ENCODE results near the gene RAP2B. TPM values are rescaled to one million over a fixed set of nuclear protein-coding genes. Genes with fewer than 3 reads are reported as not detected.
"Not testable (repeated sequence)": the region's sequence is repeated elsewhere in the genome, so short reads cannot be mapped to it uniquely, and the experiment has no call there.

RAP2B gene
- total RNA-seq, result 10 to 100 TPM in 1 of 4 donors, 1 to 10 TPM in 3; 1.8 to 20.5 (median 8.6) TPM

- peak in 1 of 4 experiments; percentile 23 for TF ChIP-seq CTCF (IDR thresholded peaks at IDR 0.05)
- TF ChIP-seq POLR2A (IDR thresholded peaks at IDR 0.05), result peak; percentile 96 to 99
- Histone ChIP-seq H3K9me3 (no peaks in the 10 kb centered on the region), H3K27me3 (no peaks in the 10 kb centered on the region), H3K36me3 (no peaks in the 10 kb centered on the region), H3K4me3 (peak within 1 kb of the TSS; percentile 56 to 78), H3K4me1 (no peaks in the 10 kb centered on the region), H3K27ac (peak within 1 kb of the TSS; percentile 92 to 93)
- intact Hi-C loops (cut with DNase I; ENCODE audit: low total_unique reads), result no loop called here
- peak; percentile 97 to 98 for DNase-seq
These were observed at the start of gene RAP2B for GRCh38 chr3:153161714-153162512. Gene RAP2B (plus strand): TSS chr3:153162226. CDS start chr3:153162694, 468 bp downstream.

GRCh38 chr3:153113541-153113940 is 48.5 kb upstream of the RAP2B start:
- intact Hi-C loops (cut with DNase I; ENCODE audit: low total_unique reads), result no loop called here
- H3K4me3 ChIP-seq, result no peak overlapping the region
- DNase-seq, result no peak
- no peak overlapping the region for H3K27ac ChIP-seq
- TF ChIP-seq POLR2A (IDR thresholded peaks at IDR 0.05), result no peak
- H3K36me3 ChIP-seq, result no peaks in the 10 kb centered on the region
- no peaks in the 10 kb centered on the region for H3K27me3 ChIP-seq
- H3K9me3 ChIP-seq, result no peaks in the 10 kb centered on the region
- no peaks in the 10 kb centered on the region for H3K4me1 ChIP-seq

GRCh38 chr3:153114270-153114669 is 47.8 kb upstream of the RAP2B start:
- H3K27me3 ChIP-seq; H3K4me1 ChIP-seq; intact Hi-C loops (cut with DNase I; ENCODE audit: low total_unique reads); H3K27ac ChIP-seq; DNase-seq; H3K4me3 ChIP-seq; H3K36me3 ChIP-seq; H3K9me3 ChIP-seq: not testable (repeated sequence)

- DNase-seq, result no peak
- H3K36me3 ChIP-seq, result no peaks in the 10 kb centered on the region
- H3K4me3 ChIP-seq, result no peak overlapping the region
- no peaks in the 10 kb centered on the region for H3K27me3 ChIP-seq
- intact Hi-C loops (cut with DNase I; ENCODE audit: low total_unique reads), result no loop called here
- no peaks in the 10 kb centered on the region for H3K4me1 ChIP-seq
- TF ChIP-seq CTCF (IDR thresholded peaks at IDR 0.05), result no peak
- TF ChIP-seq POLR2A (IDR thresholded peaks at IDR 0.05), result no peak
- no peaks in the 10 kb centered on the region for H3K9me3 ChIP-seq
- no peak overlapping the region for H3K27ac ChIP-seq
These were observed 46.7 kb upstream of the RAP2B start for GRCh38 chr3:153115326-153115725.

GRCh38 chr3:153127788-153128187 is 34.2 kb upstream of the RAP2B start:
- TF ChIP-seq CTCF (IDR thresholded peaks at IDR 0.05) (no peak), POLR2A (IDR thresholded peaks at IDR 0.05) (no peak)
- intact Hi-C loops (cut with DNase I; ENCODE audit: low total_unique reads), result no loop called here
- H3K27me3 ChIP-seq, result no peaks in the 10 kb centered on the region
- DNase-seq, result no peak
- H3K4me3 ChIP-seq, result no peak overlapping the region
- no peaks in the 10 kb centered on the region for H3K4me1 ChIP-seq
- no peak overlapping the region for H3K27ac ChIP-seq
- H3K9me3 ChIP-seq, result no peaks in the 10 kb centered on the region
- no peaks in the 10 kb centered on the region for H3K36me3 ChIP-seq

GRCh38 chr3:153129426-153129825 is 32.6 kb upstream of the RAP2B start:
- no peak for TF ChIP-seq POLR2A (IDR thresholded peaks at IDR 0.05)
- no peak for TF ChIP-seq CTCF (IDR thresholded peaks at IDR 0.05)
- intact Hi-C loops (cut with DNase I; ENCODE audit: low total_unique reads), result no loop called here
- Histone ChIP-seq H3K4me1 (no peaks in the 10 kb centered on the region), H3K9me3 (no peaks in the 10 kb centered on the region), H3K27ac (no peak overlapping the region), H3K27me3 (no peaks in the 10 kb centered on the region), H3K4me3 (no peak overlapping the region), H3K36me3 (no peaks in the 10 kb centered on the region)
- no peak for DNase-seq
